ENCODE data around the gene GPR78.

The GPR78 gene

DNA sequence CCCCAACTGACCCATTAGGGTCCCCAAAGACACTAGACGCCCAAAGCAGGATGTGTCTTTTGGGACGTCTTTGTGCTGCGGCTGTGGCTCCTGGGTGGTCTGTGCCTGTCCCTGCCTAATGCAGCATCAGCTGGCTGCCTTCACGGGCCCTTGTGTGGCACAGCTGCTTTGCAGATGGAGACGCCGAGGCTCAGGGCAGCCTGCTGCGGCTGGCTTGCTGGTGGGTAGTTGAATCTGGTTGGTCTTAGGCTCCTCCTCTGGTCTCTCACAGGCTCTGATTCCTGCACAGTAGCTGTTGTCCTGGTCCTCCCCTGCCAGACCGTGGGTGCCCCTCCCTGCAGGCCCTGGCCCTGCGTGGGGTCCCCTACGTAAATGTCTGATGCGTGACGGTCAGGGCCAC is 20.5 kb downstream of the GPR78 start:
- Histone ChIP-seq H3K27ac (ENCODE audit: insufficient read depth in 1 of 2, low read depth in 1 of 2, low read length in 2 of 2, poor library complexity in 1 of 2, severe bottlenecking in 2 of 2) (no peak overlapping the region), H3K36me3 (ENCODE audit: control insufficient read depth in 4 of 4, insufficient read depth in 4 of 4, low read length in 3 of 4) (no peaks in the 10 kb centered on the region), H3K27me3 (replicated peaks in 2 of 5; ENCODE audit: control insufficient read depth in 4 of 5, insufficient read depth in 5 of 5, low read length in 4 of 5) (peaks cover 0 to 21% (median 2%) of the 10 kb centered on the region in 5 experiments), H3K4me3 (ENCODE audit: control insufficient read depth in 1 of 7, extremely low read depth in 1 of 7, insufficient read depth in 4 of 7, low read depth in 2 of 7, low read length in 6 of 7) (no peak overlapping the region), H3K9me3 (ENCODE audit: control extremely low read depth in 1 of 5, control insufficient read depth in 4 of 5, insufficient read depth in 2 of 5, low read depth in 1 of 5, low read length in 4 of 5) (no peaks in the 10 kb centered on the region), H3K4me1 (ENCODE audit: control extremely low read depth in 1 of 4, control insufficient read depth in 4 of 4, insufficient read depth in 4 of 4, low read length in 3 of 4) (no peaks in the 10 kb centered on the region)
- CTCF ChIA-PET: interaction anchor here (0.8 kb wide), 1 partner anchor 380 kb away, joined by 3 read pairs; no protein-coding TSS in a partner anchor
- no peak for DNase-seq
- 97% methylated on average over 12 of the region's 12 CpGs for WGBS (ENCODE audit: insufficient coverage)
- POLR2A ChIA-PET: no interaction called here

DNA sequence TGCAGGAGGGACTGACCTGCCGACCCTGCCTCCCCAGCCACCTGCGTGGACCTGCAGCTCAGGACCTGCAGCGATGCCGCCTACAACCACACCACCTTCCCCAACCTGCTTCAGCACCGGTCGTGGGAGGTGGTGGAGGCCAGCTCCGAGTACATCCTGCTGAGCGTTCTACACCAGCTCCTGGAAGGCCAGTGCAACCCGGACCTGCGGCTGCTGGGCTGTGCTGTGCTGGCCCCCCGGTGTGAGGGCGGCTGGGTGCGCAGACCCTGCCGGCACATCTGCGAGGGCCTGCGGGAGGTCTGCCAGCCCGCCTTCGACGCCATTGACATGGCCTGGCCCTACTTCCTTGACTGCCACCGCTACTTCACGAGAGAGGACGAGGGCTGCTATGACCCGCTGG is 20.9 kb downstream of the GPR78 start:
- Histone ChIP-seq H3K27ac (ENCODE audit: insufficient read depth in 1 of 2, low read depth in 1 of 2, low read length in 2 of 2, poor library complexity in 1 of 2, severe bottlenecking in 2 of 2) (no peak overlapping the region), H3K27me3 (replicated peaks in 2 of 5; ENCODE audit: control insufficient read depth in 4 of 5, insufficient read depth in 5 of 5, low read length in 4 of 5) (peaks cover 0 to 21% (median 2%) of the 10 kb centered on the region in 5 experiments), H3K36me3 (ENCODE audit: control insufficient read depth in 4 of 4, insufficient read depth in 4 of 4, low read length in 3 of 4) (no peaks in the 10 kb centered on the region), H3K4me1 (ENCODE audit: control extremely low read depth in 1 of 4, control insufficient read depth in 4 of 4, insufficient read depth in 4 of 4, low read length in 3 of 4) (no peaks in the 10 kb centered on the region), H3K9me3 (ENCODE audit: control extremely low read depth in 1 of 5, control insufficient read depth in 4 of 5, insufficient read depth in 2 of 5, low read depth in 1 of 5, low read length in 4 of 5) (no peaks in the 10 kb centered on the region), H3K4me3 (ENCODE audit: control insufficient read depth in 1 of 7, extremely low read depth in 1 of 7, insufficient read depth in 4 of 7, low read depth in 2 of 7, low read length in 6 of 7) (no peak overlapping the region)
- 99% methylated on average over 22 of the region's 23 CpGs for WGBS (ENCODE audit: insufficient coverage)
- CTCF ChIA-PET: interaction anchor here (0.8 kb wide), 1 partner anchor 380 kb away, joined by 3 read pairs; no protein-coding TSS in a partner anchor
- DNase-seq: no peak
- POLR2A ChIA-PET: no interaction called here

DNA sequence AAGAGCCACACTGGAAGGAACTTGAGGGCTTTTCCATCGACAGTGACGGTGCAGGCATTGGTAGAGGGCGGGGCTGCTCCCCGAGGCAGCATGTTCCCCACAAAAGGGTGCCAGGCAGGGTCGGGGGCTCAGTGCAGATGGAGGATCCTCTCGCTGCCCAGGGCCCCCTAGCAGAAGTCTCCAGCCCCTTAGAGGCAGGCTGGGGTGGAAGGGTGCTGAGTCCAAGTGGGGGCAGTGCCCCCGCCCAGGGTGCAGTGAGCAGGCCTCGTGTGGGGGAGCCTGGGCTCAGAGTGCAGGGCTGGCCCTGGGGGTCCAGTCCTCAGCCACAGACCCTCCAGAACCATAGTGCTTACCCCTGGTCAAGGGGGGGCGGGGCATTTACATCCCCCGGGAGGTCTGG is 21.4 kb downstream of the GPR78 start:
- Histone ChIP-seq H3K4me3 (ENCODE audit: control insufficient read depth in 1 of 7, extremely low read depth in 1 of 7, insufficient read depth in 4 of 7, low read depth in 2 of 7, low read length in 6 of 7) (no peak overlapping the region), H3K27ac (ENCODE audit: insufficient read depth in 1 of 2, low read depth in 1 of 2, low read length in 2 of 2, poor library complexity in 1 of 2, severe bottlenecking in 2 of 2) (no peak overlapping the region), H3K9me3 (ENCODE audit: control extremely low read depth in 1 of 5, control insufficient read depth in 4 of 5, insufficient read depth in 2 of 5, low read depth in 1 of 5, low read length in 4 of 5) (no peaks in the 10 kb centered on the region), H3K36me3 (ENCODE audit: control insufficient read depth in 4 of 4, insufficient read depth in 4 of 4, low read length in 3 of 4) (no peaks in the 10 kb centered on the region), H3K4me1 (ENCODE audit: control extremely low read depth in 1 of 4, control insufficient read depth in 4 of 4, insufficient read depth in 4 of 4, low read length in 3 of 4) (no peaks in the 10 kb centered on the region), H3K27me3 (replicated peaks in 2 of 5; ENCODE audit: control insufficient read depth in 4 of 5, insufficient read depth in 5 of 5, low read length in 4 of 5) (peaks cover 0 to 21% (median 2%) of the 10 kb centered on the region in 5 experiments)
- CTCF ChIA-PET: no interaction called here
- POLR2A ChIA-PET: no interaction called here
- DNase-seq: no peak
- 93% methylated on average over 9 of the region's 10 CpGs for WGBS (ENCODE audit: insufficient coverage)

DNA sequence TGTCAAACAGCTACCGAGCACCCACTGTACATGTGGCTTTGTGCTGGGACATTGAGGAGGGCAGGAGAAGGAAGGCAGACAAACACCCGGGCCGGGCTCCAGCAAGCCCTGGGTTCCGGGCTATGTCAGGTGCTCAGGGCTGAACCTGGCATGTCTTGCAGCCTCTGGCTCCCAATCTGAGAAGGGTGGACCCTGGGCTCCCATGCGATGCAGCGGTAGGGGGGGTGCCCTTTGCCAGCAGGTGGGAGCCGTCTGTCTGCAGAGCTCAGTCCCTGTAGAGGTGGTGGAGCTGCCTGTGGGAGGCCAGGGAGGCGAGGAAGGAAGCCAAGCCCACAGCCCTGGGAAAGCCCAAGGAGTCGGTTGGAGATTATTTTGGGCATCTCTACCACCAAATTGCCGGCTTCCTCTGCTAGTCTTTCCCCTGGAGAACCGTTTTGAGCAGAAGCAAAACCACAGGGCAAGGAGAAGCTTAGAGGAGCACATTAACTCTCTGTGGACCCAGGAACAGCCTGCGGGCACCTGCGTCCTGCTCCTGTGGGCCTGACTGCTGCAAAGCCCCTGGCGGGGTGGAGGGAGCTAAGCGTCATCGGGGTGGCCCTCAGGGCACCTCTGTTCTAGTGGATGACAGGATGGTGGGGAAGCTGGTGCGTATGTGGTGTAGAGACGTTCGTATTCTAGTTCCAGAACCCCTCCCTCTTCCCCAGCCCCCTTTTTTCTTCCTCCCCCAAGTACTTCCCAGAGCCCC is 22.7 kb downstream of the GPR78 start:
- H3K27ac ChIP-seq (ENCODE audit: insufficient read depth in 1 of 2, low read depth in 1 of 2, low read length in 2 of 2, poor library complexity in 1 of 2, severe bottlenecking in 2 of 2): no peak overlapping the region
- H3K27me3 ChIP-seq (replicated peaks in 2 of 5; ENCODE audit: control insufficient read depth in 4 of 5, insufficient read depth in 5 of 5, low read length in 4 of 5): peaks cover 0 to 21% (median 2%) of the 10 kb centered on the region in 5 experiments
- no peaks in the 10 kb centered on the region for H3K9me3 ChIP-seq (ENCODE audit: control extremely low read depth in 1 of 5, control insufficient read depth in 4 of 5, insufficient read depth in 2 of 5, low read depth in 1 of 5, low read length in 4 of 5)
- H3K4me3 ChIP-seq (ENCODE audit: control insufficient read depth in 1 of 7, extremely low read depth in 1 of 7, insufficient read depth in 4 of 7, low read depth in 2 of 7, low read length in 6 of 7): no peak overlapping the region
- no peak for DNase-seq
- WGBS (ENCODE audit: insufficient coverage): 44% methylated on average over 8 of the region's 19 CpGs
- peaks cover 0 to 2% (median 0%) of the 10 kb centered on the region in 4 experiments for H3K4me1 ChIP-seq (ENCODE audit: control extremely low read depth in 1 of 4, control insufficient read depth in 4 of 4, insufficient read depth in 4 of 4, low read length in 3 of 4)
- ChIA-PET CTCF (interaction anchor here (0.6 kb wide), 1 partner anchor 11 kb away, joined by 3 read pairs; no protein-coding TSS in a partner anchor), POLR2A (no interaction called here)
- H3K36me3 ChIP-seq (ENCODE audit: control insufficient read depth in 4 of 4, insufficient read depth in 4 of 4, low read length in 3 of 4): no peaks in the 10 kb centered on the region

DNA sequence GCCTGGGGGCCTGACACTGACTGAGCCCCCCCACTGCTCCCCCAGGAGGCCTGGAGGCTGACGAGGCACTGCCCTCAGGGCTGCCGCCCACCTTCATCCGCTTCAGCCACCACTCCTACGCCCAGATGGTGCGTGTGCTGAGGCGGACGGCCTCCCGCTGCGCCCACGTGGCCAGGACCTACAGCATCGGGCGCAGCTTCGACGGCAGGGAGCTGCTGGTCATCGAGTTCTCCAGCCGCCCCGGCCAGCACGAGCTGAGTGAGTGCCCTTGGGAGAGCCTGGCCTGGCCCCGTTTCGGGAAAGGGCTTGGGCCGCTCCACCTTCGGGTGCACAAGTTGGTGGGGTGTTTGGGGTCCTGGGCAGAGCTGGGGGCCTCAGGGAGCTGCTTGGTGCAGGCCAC is 23.7 kb downstream of the GPR78 start:
- no peaks in the 10 kb centered on the region for H3K36me3 ChIP-seq (ENCODE audit: control insufficient read depth in 4 of 4, insufficient read depth in 4 of 4, low read length in 3 of 4)
- DNase-seq: no peak
- no peaks in the 10 kb centered on the region for H3K9me3 ChIP-seq (ENCODE audit: control extremely low read depth in 1 of 5, control insufficient read depth in 4 of 5, insufficient read depth in 2 of 5, low read depth in 1 of 5, low read length in 4 of 5)
- peaks cover 0 to 2% (median 0%) of the 10 kb centered on the region in 4 experiments for H3K4me1 ChIP-seq (ENCODE audit: control extremely low read depth in 1 of 4, control insufficient read depth in 4 of 4, insufficient read depth in 4 of 4, low read length in 3 of 4)
- WGBS (ENCODE audit: insufficient coverage): 93% methylated on average over 18 of the region's 22 CpGs
- H3K4me3 ChIP-seq (ENCODE audit: control insufficient read depth in 1 of 7, extremely low read depth in 1 of 7, insufficient read depth in 4 of 7, low read depth in 2 of 7, low read length in 6 of 7): no peak overlapping the region
- ChIA-PET POLR2A (no interaction called here), CTCF (interaction anchor here (1.6 kb wide), 1 partner anchor 10 kb away, joined by 7 read pairs; no protein-coding TSS in a partner anchor)
- H3K27ac ChIP-seq (ENCODE audit: insufficient read depth in 1 of 2, low read depth in 1 of 2, low read length in 2 of 2, poor library complexity in 1 of 2, severe bottlenecking in 2 of 2): no peak overlapping the region
- H3K27me3 ChIP-seq (replicated peaks in 2 of 5; ENCODE audit: control insufficient read depth in 4 of 5, insufficient read depth in 5 of 5, low read length in 4 of 5): peaks cover 0 to 31% (median 2%) of the 10 kb centered on the region in 5 experiments

DNA sequence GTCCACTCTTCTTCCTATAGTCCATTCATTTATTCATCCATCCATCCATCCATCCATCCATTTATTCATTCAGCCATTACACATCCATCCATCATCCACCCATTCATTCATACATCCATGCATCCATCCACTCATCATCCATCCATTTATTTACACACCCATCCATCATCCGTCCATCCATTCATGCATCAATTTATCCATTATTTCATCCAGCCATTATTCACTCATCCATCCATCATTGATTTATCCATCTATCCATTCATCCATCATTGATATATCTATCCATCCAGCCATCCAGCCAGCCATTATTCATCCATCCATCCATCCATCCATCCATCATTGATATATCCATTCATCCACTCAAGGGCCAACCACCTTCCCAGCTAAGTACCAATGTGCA is 25.1 kb downstream of the GPR78 start:
- ChIA-PET POLR2A (no interaction called here), CTCF (interaction anchor here (1.5 to 1.6 kb wide), 2 partner anchors 8 to 313 kb away, joined by 4 to 7 read pairs; no protein-coding TSS in a partner anchor)
- Histone ChIP-seq H3K27ac (ENCODE audit: insufficient read depth in 1 of 2, low read depth in 1 of 2, low read length in 2 of 2, poor library complexity in 1 of 2, severe bottlenecking in 2 of 2) (no peak overlapping the region), H3K4me1 (ENCODE audit: control extremely low read depth in 1 of 4, control insufficient read depth in 4 of 4, insufficient read depth in 4 of 4, low read length in 3 of 4) (peaks cover 0 to 2% (median 0%) of the 10 kb centered on the region in 4 experiments), H3K27me3 (replicated peaks in 2 of 5; ENCODE audit: control insufficient read depth in 4 of 5, insufficient read depth in 5 of 5, low read length in 4 of 5) (peaks cover 0 to 42% (median 4%) of the 10 kb centered on the region in 5 experiments), H3K4me3 (ENCODE audit: control insufficient read depth in 1 of 7, extremely low read depth in 1 of 7, insufficient read depth in 4 of 7, low read depth in 2 of 7, low read length in 6 of 7) (no peak overlapping the region), H3K36me3 (ENCODE audit: control insufficient read depth in 4 of 4, insufficient read depth in 4 of 4, low read length in 3 of 4) (no peaks in the 10 kb centered on the region), H3K9me3 (ENCODE audit: control extremely low read depth in 1 of 5, control insufficient read depth in 4 of 5, insufficient read depth in 2 of 5, low read depth in 1 of 5, low read length in 4 of 5) (no peaks in the 10 kb centered on the region)
- DNase-seq: no peak
- WGBS (ENCODE audit: insufficient coverage): 94% methylated on average over 1 of the region's 1 CpG

DNA sequence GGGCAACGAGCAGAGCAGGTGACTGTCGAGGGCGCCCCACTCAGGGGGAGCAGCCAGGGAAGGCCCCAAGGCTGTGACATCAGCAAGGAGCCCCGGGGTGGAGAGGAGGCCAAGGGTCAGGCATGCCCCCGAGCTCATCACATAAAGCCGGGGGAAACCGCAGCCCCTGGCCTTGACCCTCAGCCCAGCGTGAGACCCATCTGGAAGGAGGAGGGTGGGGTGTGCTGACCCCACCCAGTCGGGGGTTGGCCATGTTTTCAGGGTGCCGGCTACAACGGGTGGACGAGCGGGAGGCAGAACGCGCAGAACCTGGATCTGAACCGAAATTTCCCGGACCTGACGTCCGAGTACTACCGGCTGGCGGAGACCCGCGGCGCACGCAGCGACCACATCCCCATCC is 26.3 kb downstream of the GPR78 start:
- 92% methylated on average over 15 of the region's 26 CpGs for WGBS (ENCODE audit: insufficient coverage)
- H3K4me3 ChIP-seq (ENCODE audit: control insufficient read depth in 1 of 7, extremely low read depth in 1 of 7, insufficient read depth in 4 of 7, low read depth in 2 of 7, low read length in 6 of 7): no peak overlapping the region
- ChIA-PET CTCF (interaction anchor here (1.1 to 2.0 kb wide), 3 partner anchors 9 to 311 kb away, joined by 3 to 13 read pairs (median 4); no protein-coding TSS in a partner anchor), POLR2A (no interaction called here)
- no peaks in the 10 kb centered on the region for H3K9me3 ChIP-seq (ENCODE audit: control extremely low read depth in 1 of 5, control insufficient read depth in 4 of 5, insufficient read depth in 2 of 5, low read depth in 1 of 5, low read length in 4 of 5)
- H3K27me3 ChIP-seq (replicated peaks in 2 of 5; ENCODE audit: control insufficient read depth in 4 of 5, insufficient read depth in 5 of 5, low read length in 4 of 5): peaks cover 0 to 50% (median 4%) of the 10 kb centered on the region in 5 experiments
- DNase-seq: no peak
- peaks cover 0 to 2% (median 0%) of the 10 kb centered on the region in 4 experiments for H3K4me1 ChIP-seq (ENCODE audit: control extremely low read depth in 1 of 4, control insufficient read depth in 4 of 4, insufficient read depth in 4 of 4, low read length in 3 of 4)
- H3K27ac ChIP-seq (ENCODE audit: insufficient read depth in 1 of 2, low read depth in 1 of 2, low read length in 2 of 2, poor library complexity in 1 of 2, severe bottlenecking in 2 of 2): no peak overlapping the region
- H3K36me3 ChIP-seq (ENCODE audit: control insufficient read depth in 4 of 4, insufficient read depth in 4 of 4, low read length in 3 of 4): no peaks in the 10 kb centered on the region
